OCI-LY3 (cell line): ENCODE results near the gene ZRANB2.

Source experiments
- H2AFZ ChIP-seq: fragments of 200-600, 300-600 bp; shearing (Covaris generic); 2 replicates; pipeline ENCODE4 v1.6.0; 2014; ENCODE audit warnings: antibody characterized with exemption, low read depth, low read length
- H3K27ac ChIP-seq: fragments of 200-600, 300-600 bp; sonication (generic); 2 replicates; pipeline ENCODE4 v1.5.1; 2014; ENCODE audit warnings: mild to moderate bottlenecking, low read length, moderate library complexity, mixed read lengths
- H3K27me3 ChIP-seq: fragments of 200-600, 300-600 bp; sonication (generic); 2 replicates; pipeline ENCODE4 v1.6.1; 2014; ENCODE audit warnings: low read depth, low read length, mixed read lengths
- H3K36me3 ChIP-seq: fragments of 200-600, 300-600 bp; sonication (generic); replicated peaks from 2 replicates; pipeline ENCODE3; 2014; ENCODE audit warnings: low read depth, low read length, mixed read lengths
- H3K4me1 ChIP-seq: fragments of 300-600, 200-600 bp; sonication (generic); 2 replicates; pipeline ENCODE4 v1.6.1; 2014; ENCODE audit warnings: low read length, mixed read lengths
- H3K4me2 ChIP-seq: fragments of 200-600, 300-600 bp; sonication (generic); 2 replicates; pipeline ENCODE4 v1.6.1; 2014; ENCODE audit warnings: low read length, mixed read lengths
- H3K4me3 ChIP-seq: fragments of 300-600, 200-600 bp; sonication (generic); 2 replicates; pipeline ENCODE4 v1.5.1; 2014; ENCODE audit warnings: antibody characterized with exemption, mild to moderate bottlenecking, low read length, moderate library complexity
- H3K79me2 ChIP-seq: fragments of 300-600, 200-600 bp; shearing (Covaris generic); 2 replicates; pipeline ENCODE4 v1.6.1; 2014; ENCODE audit warnings: mild to moderate bottlenecking, low read length, mixed read lengths
- H3K9ac ChIP-seq: fragments of 300-600, 200-600 bp; shearing (Covaris generic); 2 replicates; pipeline ENCODE4 v1.6.0; 2014; ENCODE audit warnings: mild to moderate bottlenecking, low read length, moderate library complexity
- H3K9me3 ChIP-seq: fragments of 200-600, 300-600 bp; shearing (Covaris generic); 2 replicates; pipeline ENCODE4 v1.6.1; 2014; ENCODE audit warnings: low read length, mixed read lengths; ENCODE audit not compliant: insufficient read depth
- H4K20me1 ChIP-seq: fragments of 200-600, 300-600 bp; sonication (generic); 2 replicates; pipeline ENCODE4 v1.6.1; 2016; ENCODE audit warnings: low read length, mixed read lengths; ENCODE audit not compliant: insufficient read depth
- EZH2phosphoT487 ChIP-seq: fragments of 200-600 bp; shearing (Covaris generic); IDR thresholded peaks from 2 replicates; pipeline ENCODE4 v1.6.1; 2018; ENCODE audit warnings: antibody characterized with exemption, mixed run types, low read depth
- TF ChIP-seq, protein P1 (sequence below): fragments of 200-600, 300-600 bp; sonication (generic); IDR thresholded peaks from 2 replicates; pipeline ENCODE4 v1.5.1; 2014; ENCODE audit warnings: antibody characterized with exemption, low read length, low read depth

The ZRANB2 gene

DNA sequence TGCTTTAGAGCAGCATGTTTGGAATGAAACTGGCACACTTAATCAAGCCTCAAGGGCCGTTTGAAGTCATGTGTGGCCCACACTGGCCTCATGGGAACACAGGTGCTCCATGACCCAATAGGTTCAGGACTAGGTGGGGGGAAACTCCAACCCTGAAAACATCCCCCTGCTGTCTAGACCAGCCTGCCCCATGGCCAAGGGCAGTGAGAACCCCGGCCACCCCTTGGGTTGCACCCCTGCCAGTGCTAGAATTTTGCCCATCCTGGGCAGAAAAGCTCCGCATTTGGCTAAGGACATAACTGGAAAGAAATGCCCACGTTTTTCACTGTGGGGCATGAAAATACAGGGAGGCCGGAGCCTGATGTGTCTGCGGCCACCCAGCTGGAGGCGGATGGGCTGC is 27.1 kb downstream of the ZRANB2 start:
- no peak overlapping the region for H3K9ac ChIP-seq
- no peaks in the 10 kb centered on the region for H3K4me1 ChIP-seq
- no peak overlapping the region for H2AFZ ChIP-seq
- no peaks in the 10 kb centered on the region for H3K27me3 ChIP-seq
- H3K79me2 ChIP-seq, result no peaks in the 10 kb centered on the region
- TF ChIP-seq, protein P1, sequence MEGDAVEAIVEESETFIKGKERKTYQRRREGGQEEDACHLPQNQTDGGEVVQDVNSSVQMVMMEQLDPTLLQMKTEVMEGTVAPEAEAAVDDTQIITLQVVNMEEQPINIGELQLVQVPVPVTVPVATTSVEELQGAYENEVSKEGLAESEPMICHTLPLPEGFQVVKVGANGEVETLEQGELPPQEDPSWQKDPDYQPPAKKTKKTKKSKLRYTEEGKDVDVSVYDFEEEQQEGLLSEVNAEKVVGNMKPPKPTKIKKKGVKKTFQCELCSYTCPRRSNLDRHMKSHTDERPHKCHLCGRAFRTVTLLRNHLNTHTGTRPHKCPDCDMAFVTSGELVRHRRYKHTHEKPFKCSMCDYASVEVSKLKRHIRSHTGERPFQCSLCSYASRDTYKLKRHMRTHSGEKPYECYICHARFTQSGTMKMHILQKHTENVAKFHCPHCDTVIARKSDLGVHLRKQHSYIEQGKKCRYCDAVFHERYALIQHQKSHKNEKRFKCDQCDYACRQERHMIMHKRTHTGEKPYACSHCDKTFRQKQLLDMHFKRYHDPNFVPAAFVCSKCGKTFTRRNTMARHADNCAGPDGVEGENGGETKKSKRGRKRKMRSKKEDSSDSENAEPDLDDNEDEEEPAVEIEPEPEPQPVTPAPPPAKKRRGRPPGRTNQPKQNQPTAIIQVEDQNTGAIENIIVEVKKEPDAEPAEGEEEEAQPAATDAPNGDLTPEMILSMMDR, result no peak
- no peak for TF ChIP-seq EZH2phosphoT487
- no peaks in the 10 kb centered on the region for H3K9me3 ChIP-seq
- H4K20me1 ChIP-seq, result no peaks in the 10 kb centered on the region
- H3K4me3 ChIP-seq, result no peak overlapping the region
- H3K36me3 ChIP-seq, result peaks cover 8% of the 10 kb centered on the region
- H3K4me2 ChIP-seq, result no peak overlapping the region
- H3K27ac ChIP-seq, result no peak overlapping the region

- H3K36me3 ChIP-seq, result peaks cover 8% of the 10 kb centered on the region
- H3K9ac ChIP-seq, result no peak overlapping the region
- no peaks in the 10 kb centered on the region for H3K27me3 ChIP-seq
- no peak overlapping the region for H3K4me2 ChIP-seq
- no peaks in the 10 kb centered on the region for H3K9me3 ChIP-seq
- no peak overlapping the region for H3K4me3 ChIP-seq
- H2AFZ ChIP-seq, result no peak overlapping the region
- no peak overlapping the region for H3K27ac ChIP-seq
- no peaks in the 10 kb centered on the region for H4K20me1 ChIP-seq
- H3K4me1 ChIP-seq, result no peaks in the 10 kb centered on the region
- TF ChIP-seq, protein P1, result no peak
- no peak for TF ChIP-seq EZH2phosphoT487
- no peaks in the 10 kb centered on the region for H3K79me2 ChIP-seq
These were observed 27.7 kb downstream of the ZRANB2 start for GRCh38 chr1:71053146-71053545.

GRCh38 chr1:71049951-71050598 is 30.8 kb downstream of the ZRANB2 start:
- H3K4me1 ChIP-seq, result no peaks in the 10 kb centered on the region
- H3K4me3 ChIP-seq, result no peak overlapping the region
- H3K27me3 ChIP-seq, result no peaks in the 10 kb centered on the region
- no peaks in the 10 kb centered on the region for H3K9me3 ChIP-seq
- no peak overlapping the region for H2AFZ ChIP-seq
- H3K4me2 ChIP-seq, result no peak overlapping the region
- no peaks in the 10 kb centered on the region for H3K79me2 ChIP-seq
- no peaks in the 10 kb centered on the region for H3K36me3 ChIP-seq
- TF ChIP-seq, protein P1, result peak; percentile 64
- no peak for TF ChIP-seq EZH2phosphoT487
- no peak overlapping the region for H3K27ac ChIP-seq
- H4K20me1 ChIP-seq, result no peaks in the 10 kb centered on the region
- no peak overlapping the region for H3K9ac ChIP-seq

- Histone ChIP-seq H3K36me3 (no peaks in the 10 kb centered on the region), H3K27me3 (no peaks in the 10 kb centered on the region), H2AFZ (no peak within 1 kb of the TSS), H3K4me3 (no peak within 1 kb of the TSS), H4K20me1 (no peaks in the 10 kb centered on the region), H3K9me3 (no peaks in the 10 kb centered on the region), H3K4me1 (no peaks in the 10 kb centered on the region), H3K79me2 (no peaks in the 10 kb centered on the region), H3K4me2 (no peak within 1 kb of the TSS), H3K9ac (no peak within 1 kb of the TSS), H3K27ac (no peak within 1 kb of the TSS)
- no peak for TF ChIP-seq EZH2phosphoT487
- TF ChIP-seq, protein P1, result no peak
These were observed 32.9 kb downstream of the ZRANB2 start, which contains the start of gene PTGER3 for GRCh38 chr1:71047635-71048607. Gene PTGER3 (minus strand): TSS chr1:71047816. CDS start chr1:71047577, 239 bp downstream.
